ENCODE data around the gene AKIRIN1.

- TF ChIP-seq CTCF (conservative IDR thresholded peaks at IDR 0.05) (no peak), EZH2 (IDR thresholded peaks at IDR 0.05; ENCODE audit: low read depth) (no peak)
These were observed 32.1 kb downstream of the AKIRIN1 start for GRCh38 chr1:39023140-39023539.

All from PC-9 (cell line).